Osteoblast (primary cell): Measurements from ENCODE around the gene C3orf85. TPM values are rescaled to one million over a fixed set of nuclear protein-coding genes. Genes with fewer than 3 reads are reported as not detected.

ENCODE experiments used
- DNase-seq: peaks from one replicate; pipeline ENCODE4 v3.0.0; 2011; ENCODE audit warnings: low spot score, mixed read lengths; ENCODE audit not compliant: insufficient read length; ENCODE audit errors: missing footprints
- H2AFZ ChIP-seq: 2 replicates; pipeline ENCODE4 v1.6.0; 2011; ENCODE audit warnings: mild to moderate bottlenecking, low read length
- H3K27ac ChIP-seq: 2 replicates; pipeline ENCODE4 v1.5.1; 2011; ENCODE audit warnings: mild to moderate bottlenecking, low read depth, low read length, moderate library complexity
- H3K27me3 ChIP-seq: 2 replicates; pipeline ENCODE4 v1.6.0; 2012; ENCODE audit warnings: mild to moderate bottlenecking, control low read depth, inconsistent platforms, low read length, moderate library complexity; ENCODE audit not compliant: insufficient read depth
- H3K36me3 ChIP-seq: 2 replicates; pipeline ENCODE4 v1.5.1; 2011; ENCODE audit warnings: mild to moderate bottlenecking, low read length, control low read depth, moderate library complexity; ENCODE audit not compliant: insufficient read depth
- H3K4me1 ChIP-seq: 2 replicates; pipeline ENCODE4 v1.5.1; 2011; ENCODE audit warnings: mild to moderate bottlenecking, low read length, control low read depth, moderate library complexity; ENCODE audit not compliant: insufficient read depth
- H3K4me2 ChIP-seq: 2 replicates; pipeline ENCODE4 v1.6.0; 2011; ENCODE audit warnings: mild to moderate bottlenecking, low read length; ENCODE audit not compliant: insufficient read depth
- H3K4me3 ChIP-seq: fragments of 200-600 bp; sonication (generic); 3 replicates; pipeline ENCODE4 v1.5.1; 2012; ENCODE audit warnings: mild to moderate bottlenecking, low read length, inconsistent platforms; ENCODE audit not compliant: insufficient read depth
- H3K79me2 ChIP-seq: 2 replicates; pipeline ENCODE4 v1.6.0; 2012; ENCODE audit warnings: mild to moderate bottlenecking, low read length, control low read depth, inconsistent platforms; ENCODE audit not compliant: insufficient read depth
- H3K9me3 ChIP-seq: 2 replicates; pipeline ENCODE4 v1.5.1; 2011; ENCODE audit warnings: low read depth, low read length, control low read depth
- H4K20me1 ChIP-seq: 2 replicates; pipeline ENCODE4 v1.6.0; 2012; ENCODE audit warnings: mild to moderate bottlenecking, low read length, control low read depth; ENCODE audit not compliant: insufficient read depth
- CTCF ChIP-seq: IDR thresholded peaks from 2 replicates; pipeline ENCODE4 v1.5.1; 2011; ENCODE audit warnings: mild to moderate bottlenecking, low read depth, low read length, moderate library complexity; ENCODE audit errors: extremely low read depth
- total RNA-seq: library from RNA; depleted of rRNA; stranded (reverse); fragments of >200 nt; gene quantifications from 2 replicates; pipeline ENCODE4 v1.2.3, GENCODE V29; 2012

Gene C3orf85
- total RNA-seq, 1 donor: not detected

GRCh38 chr3:109191421-109191820 is 54.9 kb downstream of the C3orf85 start:
- TF ChIP-seq CTCF: no peak
- DNase-seq: no peak

GRCh38 chr3:109195815-109196214 is 59.3 kb downstream of the C3orf85 start:
- Histone ChIP-seq H2AFZ (no peak overlapping the region), H3K4me2 (no peak overlapping the region), H3K9me3 (no peaks in the 10 kb centered on the region), H3K4me1 (no peaks in the 10 kb centered on the region), H3K79me2 (no peaks in the 10 kb centered on the region), H3K27ac (no peak overlapping the region), H3K27me3 (no peaks in the 10 kb centered on the region), H4K20me1 (no peaks in the 10 kb centered on the region), H3K36me3 (no peaks in the 10 kb centered on the region), H3K4me3 (no peak overlapping the region)
- no peak for TF ChIP-seq CTCF
- no peak for DNase-seq

More at GRCh38 chr3:109191421-109191820, 54.9 kb downstream of the C3orf85 start:
- H4K20me1 ChIP-seq: no peaks in the 10 kb centered on the region
- H3K4me3 ChIP-seq: no peak overlapping the region
- H3K4me1 ChIP-seq: no peaks in the 10 kb centered on the region
- H3K4me2 ChIP-seq: no peak overlapping the region
- no peaks in the 10 kb centered on the region for H3K79me2 ChIP-seq
- no peak overlapping the region for H2AFZ ChIP-seq
- H3K27ac ChIP-seq: no peak overlapping the region
- H3K9me3 ChIP-seq: no peaks in the 10 kb centered on the region
- H3K27me3 ChIP-seq: no peaks in the 10 kb centered on the region
- no peaks in the 10 kb centered on the region for H3K36me3 ChIP-seq

Other genes starting within 250 kb of the C3orf85 start
- not detected in 2 replicates for gene GUCA1C, start 182.8 kb upstream of the C3orf85 start, total RNA-seq
- gene MORC1, start 18.6 kb upstream of the C3orf85 start, total RNA-seq: not detected in 2 replicates
- gene DPPA2, start 179.8 kb downstream of the C3orf85 start, total RNA-seq: not detected in 2 replicates
- gene DPPA4, start 200.8 kb downstream of the C3orf85 start, total RNA-seq: not detected in 2 replicates